Cardiac fibroblast (primary cell): ENCODE results near the gene TMEM176B.

Experiments used
- DNase-seq, 2 donors: peaks; one replicate each; pipeline versions ENCODE4 v3.0.0 to v3.0.0-alpha.2; 2010; ENCODE audit warnings: low read depth in 2 of 2
- H3K4me3 ChIP-seq, 2 donors: replicated peaks in 1 of 2; 1 replicate in 1 of 2; 2 replicates in 1 of 2; pipeline ENCODE4 v1.5.1; 2011; ENCODE audit warnings: low read depth in 2 of 2, low read length in 2 of 2, mild to moderate bottlenecking in 2 of 2, moderate library complexity in 1 of 2
- TF ChIP-seq, protein P1 (sequence below): IDR thresholded peaks from one replicate; pipeline ENCODE4 v1.5.1; 2011; ENCODE audit warnings: low read depth, mild to moderate bottlenecking, low read length, inconsistent platforms

TMEM176B gene

DNA sequence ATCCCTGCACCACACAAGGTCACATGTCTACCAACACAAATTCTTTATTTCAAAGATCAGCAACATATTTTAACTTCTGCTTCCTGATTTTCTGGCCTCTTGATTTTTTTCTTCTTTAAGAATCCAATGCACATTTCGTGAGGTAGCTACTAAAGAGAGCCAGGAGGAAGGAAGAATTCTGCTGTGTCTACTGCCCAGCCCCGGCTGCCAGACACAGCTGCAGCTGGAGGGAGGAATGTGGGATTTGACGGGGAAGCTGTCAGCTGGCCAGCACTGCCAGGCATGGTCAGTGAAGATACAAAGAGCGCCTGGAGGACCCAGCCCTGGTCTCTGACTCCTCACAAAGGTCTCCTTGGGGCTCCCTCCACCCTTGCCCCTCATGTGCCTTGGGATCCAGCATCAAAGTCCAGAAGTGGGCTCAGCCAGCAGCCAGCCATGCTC, 45.3 kb upstream of the TMEM176B start:
- TF ChIP-seq, protein P1, sequence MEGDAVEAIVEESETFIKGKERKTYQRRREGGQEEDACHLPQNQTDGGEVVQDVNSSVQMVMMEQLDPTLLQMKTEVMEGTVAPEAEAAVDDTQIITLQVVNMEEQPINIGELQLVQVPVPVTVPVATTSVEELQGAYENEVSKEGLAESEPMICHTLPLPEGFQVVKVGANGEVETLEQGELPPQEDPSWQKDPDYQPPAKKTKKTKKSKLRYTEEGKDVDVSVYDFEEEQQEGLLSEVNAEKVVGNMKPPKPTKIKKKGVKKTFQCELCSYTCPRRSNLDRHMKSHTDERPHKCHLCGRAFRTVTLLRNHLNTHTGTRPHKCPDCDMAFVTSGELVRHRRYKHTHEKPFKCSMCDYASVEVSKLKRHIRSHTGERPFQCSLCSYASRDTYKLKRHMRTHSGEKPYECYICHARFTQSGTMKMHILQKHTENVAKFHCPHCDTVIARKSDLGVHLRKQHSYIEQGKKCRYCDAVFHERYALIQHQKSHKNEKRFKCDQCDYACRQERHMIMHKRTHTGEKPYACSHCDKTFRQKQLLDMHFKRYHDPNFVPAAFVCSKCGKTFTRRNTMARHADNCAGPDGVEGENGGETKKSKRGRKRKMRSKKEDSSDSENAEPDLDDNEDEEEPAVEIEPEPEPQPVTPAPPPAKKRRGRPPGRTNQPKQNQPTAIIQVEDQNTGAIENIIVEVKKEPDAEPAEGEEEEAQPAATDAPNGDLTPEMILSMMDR: no peak
- DNase-seq: no peak
- no peak overlapping the region for H3K4me3 ChIP-seq

DNA sequence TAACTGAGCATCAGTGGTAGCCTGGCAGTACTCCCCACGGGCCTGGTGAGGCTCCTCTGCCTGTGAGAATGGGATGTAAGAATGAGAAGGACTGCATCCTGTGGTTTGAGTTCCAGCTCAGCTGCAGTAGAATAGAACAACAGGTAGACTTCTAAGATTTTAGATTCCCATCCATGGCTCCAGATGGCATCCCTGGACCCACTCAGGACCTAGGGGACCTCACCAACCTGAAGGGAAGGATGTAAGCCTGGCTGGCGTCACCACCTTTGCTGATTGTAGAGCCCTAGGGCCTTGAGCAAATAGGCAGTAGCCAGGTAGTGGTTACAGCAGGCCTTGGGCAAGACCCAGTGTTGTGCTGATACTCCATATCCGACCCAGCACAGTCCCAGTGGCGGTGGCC, 42.6 kb upstream of the TMEM176B start:
- TF ChIP-seq, protein P1: no peak
- DNase-seq: no peak
- H3K4me3 ChIP-seq: no peak overlapping the region

DNA sequence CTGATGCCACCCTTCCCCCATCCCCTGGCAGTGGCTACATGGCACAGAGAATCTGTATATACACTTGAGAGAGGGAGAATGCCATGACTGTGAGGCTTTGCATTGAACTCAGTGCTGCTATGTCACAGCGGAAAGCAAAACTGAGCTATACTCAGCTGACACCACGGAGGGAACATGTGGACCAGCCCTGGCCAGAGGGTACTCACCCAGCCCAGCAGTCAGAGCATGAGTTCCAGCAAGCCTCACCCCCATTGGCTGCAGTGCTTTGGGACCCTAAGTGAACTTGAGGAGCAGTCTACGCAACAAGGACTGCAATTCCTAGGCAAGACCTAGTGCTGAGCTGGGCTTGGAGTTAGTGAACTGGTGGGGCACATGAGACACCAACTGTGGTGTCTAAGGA, 41.9 kb upstream of the TMEM176B start:
- no peak for DNase-seq
- TF ChIP-seq, protein P1: no peak
- H3K4me3 ChIP-seq: no peak overlapping the region

DNA sequence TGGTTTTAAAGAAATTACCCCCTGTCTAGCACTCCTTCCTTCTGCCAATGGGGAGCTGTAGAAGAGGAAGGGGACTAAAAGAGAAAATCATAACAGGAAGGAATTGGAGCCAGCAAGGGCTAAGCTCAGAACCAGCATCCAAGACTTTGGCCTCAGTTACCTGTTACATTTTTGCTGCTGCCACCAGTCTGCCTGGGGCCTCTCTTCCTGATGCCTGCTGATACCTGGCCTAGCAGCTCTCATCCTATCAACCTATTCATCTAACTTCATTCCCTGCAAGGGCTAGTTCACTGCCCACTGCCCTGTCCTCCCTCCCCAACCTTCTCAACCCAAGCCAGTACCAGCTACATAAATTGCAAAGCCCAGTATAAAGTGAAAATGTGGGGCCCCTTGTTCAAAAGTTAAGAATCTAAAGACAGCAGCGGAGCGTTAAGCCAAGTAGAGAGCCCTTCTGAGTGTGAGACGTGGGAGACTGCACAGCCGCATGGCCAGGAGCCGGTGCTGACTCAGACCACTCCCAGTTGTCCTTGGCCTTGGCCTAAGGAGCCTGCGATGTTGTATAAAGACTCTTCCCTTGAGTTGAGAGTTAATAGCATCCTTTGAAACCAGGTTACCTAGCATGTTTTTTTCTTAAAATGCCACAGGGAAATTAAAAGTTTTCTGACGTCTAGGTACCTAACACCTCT, 38.9 kb upstream of the TMEM176B start:
- no peak overlapping the region for H3K4me3 ChIP-seq
- DNase-seq: no peak
- TF ChIP-seq, protein P1: no peak

DNA sequence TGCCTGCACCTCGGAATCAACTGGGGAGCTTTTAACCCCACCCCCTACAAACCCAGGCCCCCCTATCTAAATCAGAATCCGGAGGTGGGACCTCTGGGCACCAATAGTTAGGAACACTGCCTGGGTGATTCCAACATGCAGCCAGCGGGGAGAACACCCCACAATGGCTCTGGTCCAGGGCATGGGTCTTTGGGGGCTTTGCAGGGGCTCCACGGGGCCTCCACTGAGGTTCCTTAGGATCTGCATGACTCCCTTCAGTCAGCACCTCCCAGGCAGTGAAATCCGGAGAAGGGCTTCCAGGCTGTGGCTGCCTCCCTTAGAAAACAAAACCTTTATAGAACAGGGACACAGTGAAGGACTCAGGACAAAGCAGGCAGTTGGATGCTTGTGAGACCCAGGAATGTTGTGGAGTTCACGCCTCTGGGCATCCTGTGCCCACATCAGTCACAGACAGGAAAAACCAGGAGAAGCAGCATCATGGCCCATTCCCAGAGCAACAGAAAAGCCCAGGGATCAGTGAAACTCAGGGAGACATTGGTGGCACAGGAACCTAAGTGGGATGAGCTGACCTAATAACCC, 35.6 kb upstream of the TMEM176B start:
- no peak for DNase-seq
- no peak overlapping the region for H3K4me3 ChIP-seq
- TF ChIP-seq, protein P1: no peak

DNA sequence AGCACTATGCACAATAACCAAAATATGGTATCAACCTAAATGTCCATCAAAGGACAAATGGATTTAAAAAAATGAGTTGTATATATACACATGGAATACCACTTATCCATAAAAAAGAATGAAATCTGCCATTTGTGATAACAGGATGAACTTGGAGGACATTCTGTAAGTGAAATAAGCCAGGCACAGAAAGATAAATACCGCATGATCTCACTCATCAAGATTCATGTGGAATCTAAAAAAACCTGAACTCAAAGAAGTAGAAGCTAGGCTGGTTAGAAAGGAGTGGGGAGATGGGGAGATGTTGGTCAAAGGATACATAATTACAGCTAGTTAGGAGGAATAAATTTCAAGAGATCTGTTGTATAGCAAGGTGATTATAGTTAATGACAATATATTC, 34.9 kb upstream of the TMEM176B start:
- no peak for DNase-seq
- TF ChIP-seq, protein P1: no peak
- H3K4me3 ChIP-seq: no peak overlapping the region
